ENCODE results near the gene FAM187B.

The FAM187B gene

GRCh38 chr19:35194012-35194984, 34.2 kb downstream of the FAM187B start:
- DNase-seq (ENCODE audit: low read depth), result no peak
- H3K4me3 ChIP-seq (ENCODE audit: control insufficient read depth, low read depth, low read length), result no peak overlapping the region
- no peak for TF ChIP-seq CTCF (IDR thresholded peaks at IDR 0.05; ENCODE audit: control insufficient read depth, insufficient read depth, low read depth, low read length, missing control alignments)

GRCh38 chr19:35184884-35185283, 43.7 kb downstream of the FAM187B start:
- TF ChIP-seq CTCF (IDR thresholded peaks at IDR 0.05; ENCODE audit: control insufficient read depth, insufficient read depth, low read depth, low read length, missing control alignments), result no peak
- no peak overlapping the region for H3K4me3 ChIP-seq (ENCODE audit: control insufficient read depth, low read depth, low read length)
- DNase-seq (ENCODE audit: low read depth), result no peak

- no peak overlapping the region for H3K4me3 ChIP-seq (ENCODE audit: control insufficient read depth, low read depth, low read length)
- no peak for DNase-seq (ENCODE audit: low read depth)
- no peak for TF ChIP-seq CTCF (IDR thresholded peaks at IDR 0.05; ENCODE audit: control insufficient read depth, insufficient read depth, low read depth, low read length, missing control alignments)
Observed at GRCh38 chr19:35184267-35184666, 44.3 kb downstream of the FAM187B start.

GRCh38 chr19:35181387-35181786, 47.2 kb downstream of the FAM187B start:
- no peak for TF ChIP-seq CTCF (IDR thresholded peaks at IDR 0.05; ENCODE audit: control insufficient read depth, insufficient read depth, low read depth, low read length, missing control alignments)
- no peak overlapping the region for H3K4me3 ChIP-seq (ENCODE audit: control insufficient read depth, low read depth, low read length)
- no peak for DNase-seq (ENCODE audit: low read depth)

- no peak for TF ChIP-seq CTCF (IDR thresholded peaks at IDR 0.05; ENCODE audit: control insufficient read depth, insufficient read depth, low read depth, low read length, missing control alignments)
- no peak for DNase-seq (ENCODE audit: low read depth)
- H3K4me3 ChIP-seq (ENCODE audit: control insufficient read depth, low read depth, low read length), result no peak overlapping the region
Observed at GRCh38 chr19:35179830-35180229, 48.7 kb downstream of the FAM187B start.

- TF ChIP-seq CTCF (IDR thresholded peaks at IDR 0.05; ENCODE audit: control insufficient read depth, insufficient read depth, low read depth, low read length, missing control alignments), result no peak
- no peak for DNase-seq (ENCODE audit: low read depth)
- H3K4me3 ChIP-seq (ENCODE audit: control insufficient read depth, low read depth, low read length), result no peak overlapping the region
Observed at GRCh38 chr19:35178701-35179100, 49.8 kb downstream of the FAM187B start.

Data from AG09309 (cell line).